SU-DHL-6 (cell line): Measurements from ENCODE around the gene STAC.

Source experiments
- CTCF ChIP-seq: fragments of 200-600 bp; sonication (generic); IDR thresholded peaks from one replicate; pipeline ENCODE4 v1.5.1; 2017; ENCODE audit warnings: antibody characterized with exemption, mild to moderate bottlenecking, low read length, moderate library complexity; ENCODE audit not compliant: insufficient read depth, poor library complexity, severe bottlenecking
- EZH2phosphoT487 ChIP-seq: fragments of 200-600 bp; sonication (generic), shearing (Covaris generic); conservative IDR thresholded peaks from 2 replicates; pipeline ENCODE4 v1.6.1; 2018; ENCODE audit warnings: mild to moderate bottlenecking, antibody characterized with exemption, low read length, moderate library complexity, mixed read lengths

GRCh38 chr3:36456784-36457183 lies 76.5 kb downstream of the STAC start:
- TF ChIP-seq CTCF (no peak), EZH2phosphoT487 (no peak)
